Endothelial cell of umbilical vein (primary cell): ENCODE data around the gene ERBB2.

Experiments used
- POLR2A ChIP-seq: IDR thresholded peaks from 2 replicates; pipeline ENCODE4 v1.6.1; 2012; ENCODE audit warnings: low read depth, mild to moderate bottlenecking, control low read depth, low read length
- POLR2AphosphoS5 ChIP-seq: IDR thresholded peaks from 2 replicates; pipeline ENCODE4 v1.6.1; 2012; ENCODE audit warnings: low read depth, mild to moderate bottlenecking, control low read depth, low read length, moderate library complexity; ENCODE audit not compliant: insufficient read depth
- TF ChIP-seq, protein P1 (sequence below), 2 donors: IDR thresholded peaks; 1 replicate in 1 of 2; 2 replicates in 1 of 2; pipeline ENCODE4 v1.5.1; 2011; ENCODE audit warnings: low read length in 2 of 2, mild to moderate bottlenecking in 2 of 2, moderate library complexity in 2 of 2, control low read depth in 1 of 2, inconsistent platforms in 1 of 2, low read depth in 1 of 2; ENCODE audit not compliant: insufficient read depth in 1 of 2; ENCODE audit errors: extremely low read depth in 1 of 2
- TF ChIP-seq, protein P2 (sequence below): IDR thresholded peaks from 2 replicates; pipeline ENCODE4 v1.6.1; 2011; ENCODE audit not compliant: insufficient read depth, insufficient read length

DNA sequence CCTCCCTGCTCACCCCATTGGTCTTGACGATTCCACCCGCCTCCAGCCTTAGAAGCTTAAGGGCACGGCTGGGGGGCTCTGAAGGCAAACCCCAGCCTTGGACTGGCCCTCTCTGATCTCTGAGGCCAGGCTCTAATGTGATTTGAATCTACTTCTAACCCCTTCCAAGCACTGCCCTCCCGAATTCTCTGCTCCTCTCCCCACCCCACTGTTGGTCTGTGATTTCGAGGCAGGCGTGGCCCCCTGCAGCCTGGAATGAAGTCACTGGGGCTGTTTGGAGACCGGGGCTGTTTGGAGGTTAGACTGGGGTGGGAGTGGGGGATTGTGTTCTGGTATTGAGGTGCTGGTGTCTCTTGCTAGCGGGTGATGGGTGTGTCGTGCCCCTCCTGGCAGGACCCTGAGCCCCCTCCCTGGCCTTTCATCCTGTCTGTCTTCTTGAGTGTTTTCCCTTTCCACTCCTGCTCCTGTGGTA is 40.1 kb downstream of the ERBB2 start:
- TF ChIP-seq, protein P1, sequence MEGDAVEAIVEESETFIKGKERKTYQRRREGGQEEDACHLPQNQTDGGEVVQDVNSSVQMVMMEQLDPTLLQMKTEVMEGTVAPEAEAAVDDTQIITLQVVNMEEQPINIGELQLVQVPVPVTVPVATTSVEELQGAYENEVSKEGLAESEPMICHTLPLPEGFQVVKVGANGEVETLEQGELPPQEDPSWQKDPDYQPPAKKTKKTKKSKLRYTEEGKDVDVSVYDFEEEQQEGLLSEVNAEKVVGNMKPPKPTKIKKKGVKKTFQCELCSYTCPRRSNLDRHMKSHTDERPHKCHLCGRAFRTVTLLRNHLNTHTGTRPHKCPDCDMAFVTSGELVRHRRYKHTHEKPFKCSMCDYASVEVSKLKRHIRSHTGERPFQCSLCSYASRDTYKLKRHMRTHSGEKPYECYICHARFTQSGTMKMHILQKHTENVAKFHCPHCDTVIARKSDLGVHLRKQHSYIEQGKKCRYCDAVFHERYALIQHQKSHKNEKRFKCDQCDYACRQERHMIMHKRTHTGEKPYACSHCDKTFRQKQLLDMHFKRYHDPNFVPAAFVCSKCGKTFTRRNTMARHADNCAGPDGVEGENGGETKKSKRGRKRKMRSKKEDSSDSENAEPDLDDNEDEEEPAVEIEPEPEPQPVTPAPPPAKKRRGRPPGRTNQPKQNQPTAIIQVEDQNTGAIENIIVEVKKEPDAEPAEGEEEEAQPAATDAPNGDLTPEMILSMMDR (IDR thresholded peaks at IDR 0.05; ENCODE audit: extremely low read depth in 1 of 2, insufficient read depth in 1 of 2, low read depth in 1 of 2, low read length in 2 of 2) = no peak
- TF ChIP-seq POLR2A (no peak), POLR2AphosphoS5 (no peak)
- TF ChIP-seq, protein P2, sequence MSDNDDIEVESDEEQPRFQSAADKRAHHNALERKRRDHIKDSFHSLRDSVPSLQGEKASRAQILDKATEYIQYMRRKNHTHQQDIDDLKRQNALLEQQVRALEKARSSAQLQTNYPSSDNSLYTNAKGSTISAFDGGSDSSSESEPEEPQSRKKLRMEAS = no peak
